HepG2 (cell line): ENCODE results near the gene HES3. TPM values are rescaled to one million over a fixed set of nuclear protein-coding genes. Genes with fewer than 3 reads are reported as not detected.

Experiments used
- ATAC-seq: fragments of 200-7000 bp; cut with Tn5 transposase; 3 replicates; pipeline ENCODE4 v1.9.1; 2020; ENCODE audit warnings: mild to moderate bottlenecking, moderate library complexity
- BruUV-seq: library from RNA; stranded (reverse); fragments of 400-500 nt; replicated peaks from 2 replicates; lab custom pipeline; 2021; lab: Mats Ljungman, UMichigan
- CTCF ChIA-PET: fragments of 300-600 bp; formaldehyde crosslinking; extraction: SDS; loops from one replicate; lab custom pipeline; 2021; ENCODE audit warnings: low total read pairs, inconsistent platforms, low intra/inter-chr PET ratio; lab: Yijun Ruan, JAX
- POLR2A ChIA-PET: fragments of 350-600 bp; sonication (Branson Sonifier 250); formaldehyde crosslinking; loops from one replicate; lab custom pipeline; 2020; ENCODE audit warnings: antibody characterized with exemption, inconsistent platforms; lab: Yijun Ruan, JAX
- DNase-seq: peaks from one replicate; pipeline ENCODE4 v3.0.0-alpha.2; 2015; ENCODE audit warnings: low spot score
- FAIRE-seq: peaks from 3 replicates; lab custom pipeline; 2011; peaks lifted over from hg19 to GRCh38; lab: Jason Lieb, UNC
- H2AFZ ChIP-seq: one replicate; pipeline ENCODE4 v1.6.1; 2011; ENCODE audit warnings: low read length, inconsistent platforms
- H3K27ac ChIP-seq: fragments of 300-600 bp; 3 replicates; pipeline ENCODE4 v1.8.0; 2011; ENCODE audit warnings: mixed run types, mild to moderate bottlenecking, mixed read lengths, low read length, inconsistent platforms; ENCODE audit not compliant: insufficient read depth; ENCODE audit errors: extremely low read length
- H3K27me3 ChIP-seq, 2 experiments: fragments of 200-600 bp in 1 of 2; 2 replicates in 1 of 2; 3 replicates in 1 of 2; pipeline versions ENCODE4 v1.6.0 to v1.8.0; 2011; ENCODE audit warnings: low read length in 2 of 2, mild to moderate bottlenecking in 2 of 2, moderate library complexity in 2 of 2, inconsistent platforms in 1 of 2; ENCODE audit not compliant: insufficient read depth in 2 of 2, control insufficient read depth in 1 of 2
- H3K36me3 ChIP-seq, 2 experiments: fragments of 200-600 bp in 1 of 2; replicated peaks in 1 of 2; 2 replicates in 1 of 2; 3 replicates in 1 of 2; pipeline versions ENCODE4 v1.5.1 to v1.8.0; 2011; ENCODE audit warnings: low read length in 2 of 2, inconsistent platforms in 1 of 2; ENCODE audit not compliant: insufficient read depth in 2 of 2, control insufficient read depth in 1 of 2
- H3K4me1 ChIP-seq: 2 replicates; pipeline ENCODE4 v1.5.1; 2012; ENCODE audit warnings: low read length, inconsistent platforms; ENCODE audit not compliant: insufficient read depth
- H3K4me2 ChIP-seq: 2 replicates; pipeline ENCODE4 v1.6.0; 2011; ENCODE audit warnings: low read depth, low read length, inconsistent platforms
- H3K4me3 ChIP-seq, 3 experiments: fragments of 200-600 bp in 1 of 3; sonication (generic), shearing (Covaris generic) in 1 of 3; replicated peaks in 1 of 3; 2 replicates each; pipeline ENCODE4 v1.5.1; 2011 to 2016; ENCODE audit warnings: low read length in 3 of 3, inconsistent platforms in 2 of 3, low read depth in 2 of 3, mild to moderate bottlenecking in 2 of 3, control low read depth in 1 of 3, mixed read lengths in 1 of 3; ENCODE audit not compliant: insufficient read depth in 1 of 3
- H3K79me2 ChIP-seq: one replicate; pipeline ENCODE4 v1.6.1; 2011; ENCODE audit warnings: low read length, inconsistent platforms; ENCODE audit not compliant: insufficient read depth
- H3K9ac ChIP-seq: 2 replicates; pipeline ENCODE4 v1.6.0; 2011; ENCODE audit warnings: mild to moderate bottlenecking, low read depth, low read length, inconsistent platforms; ENCODE audit not compliant: insufficient read depth
- H3K9me3 ChIP-seq: 2 replicates; pipeline ENCODE4 v1.5.1; 2012; ENCODE audit warnings: mild to moderate bottlenecking, low read length
- H4K20me1 ChIP-seq: 2 replicates; pipeline ENCODE4 v1.6.0; 2011; ENCODE audit warnings: inconsistent platforms, mild to moderate bottlenecking, low read length, moderate library complexity; ENCODE audit not compliant: insufficient read depth
- ATF6 ChIP-seq: sonication (generic); formaldehyde crosslinking; conservative IDR thresholded peaks from 2 replicates; pipeline ENCODE4 v1.4.0; 2020; ENCODE audit warnings: missing genetic modification reagents
- ELF1 ChIP-seq: sonication (generic); formaldehyde crosslinking; IDR thresholded peaks from 2 replicates; pipeline ENCODE4 v1.4.0; 2020; ENCODE audit warnings: missing genetic modification reagents
- KLF12 ChIP-seq: sonication (generic); formaldehyde crosslinking; IDR thresholded peaks from 2 replicates; pipeline ENCODE4 v1.4.0; 2020; ENCODE audit warnings: missing genetic modification reagents, borderline replicate concordance
- NCOA2 ChIP-seq: sonication (generic); formaldehyde crosslinking; IDR thresholded peaks from 2 replicates; pipeline ENCODE4 v1.8.0; 2022; ENCODE audit warnings: inconsistent platforms
- NR2F6 ChIP-seq, 2 experiments: IDR thresholded peaks; 2 replicates each; pipeline ENCODE4 v1.6.1; 2016; ENCODE audit warnings: antibody characterized with exemption in 1 of 2, mild to moderate bottlenecking in 1 of 2
- POLR2A ChIP-seq, 2 experiments: IDR thresholded peaks; 2 replicates each; pipeline ENCODE4 v1.6.1; 2011; ENCODE audit warnings: low read depth in 2 of 2, low read length in 2 of 2, mild to moderate bottlenecking in 1 of 2, moderate library complexity in 1 of 2; ENCODE audit not compliant: insufficient read depth in 1 of 2
- RBFOX2 ChIP-seq: fragments of 200-400 bp; formaldehyde crosslinking; IDR thresholded peaks from 2 replicates; pipeline ENCODE4 v1.6.1; 2017; ENCODE audit warnings: low read depth, mild to moderate bottlenecking, low read length
- ZNF556 ChIP-seq: sonication (generic); formaldehyde crosslinking; IDR thresholded peaks from 2 replicates; pipeline ENCODE4 v1.4.0; 2020; ENCODE audit warnings: mild to moderate bottlenecking, missing genetic modification reagents, borderline replicate concordance
- WGBS: methylation state at CpG from one replicate; pipeline ENCODE4 v1.1.6; 2017; ENCODE audit warnings: low lambda C conversion rate; 5-methylcytosine and 5-hydroxymethylcytosine counted together
- in situ Hi-C: cut with HindIII; loops from 2 replicates; pipeline ENCODE4 v1.10.0; 2017; ENCODE audit warnings: low pct_unique_long_range_greater_than_20kb; ENCODE audit not compliant: extremely low pct_ligation_motif_present
- intact Hi-C: fragments of 100-400 bp; cut with micrococcal nuclease; formaldehyde crosslinking; loops from one replicate; pipeline ENCODE4 v1.10.0; 2022; ENCODE audit not compliant: unreplicated experiment
- polyA plus RNA-seq, 8 experiments: library from polyadenylated mRNA; depleted of rRNA in 3 of 8; stranded (reverse) in 7 of 8; unstranded in 1 of 8; fragments of >200 nt; fragmentation: Illumina TruSeq in 4 of 8; extraction: Trizol in 4 of 8; gene quantifications; 2 replicates each; pipeline versions ENCODE4 v1.2.1 to v1.2.3, GENCODE V29; 2011 to 2016; ENCODE audit warnings: low read depth in 4 of 8, missing spikeins in 1 of 8, mixed read lengths in 1 of 8; ENCODE audit not compliant: insufficient read depth in 1 of 8
- total RNA-seq, 5 experiments: library from RNA; depleted of rRNA; stranded (reverse); fragments of >200 nt; fragmentation: Illumina TruSeq; extraction: Trizol; gene quantifications; 2 replicates each; pipeline ENCODE4 v1.2.3, GENCODE V29; 2016; ENCODE audit warnings: low read depth in 1 of 5

HES3 gene
- total and polyA plus RNA-seq, 2 of the 13 experiments (the other 11 are each of a cell fraction or from before 2014, with no cell fraction given), result not detected

- ATAC-seq, result no peak
- no peak for FAIRE-seq
- TF ChIP-seq ZNF556 (CRISPR knock-in tag) (no peak), KLF12 (no peak), NR2F6 (IDR thresholded peaks at IDR 0.05) (peak; percentile 20; the same call in 1 of the 2 replicates), NR2F6 (CRISPR knock-in tag; IDR thresholded peaks at IDR 0.05) (no peak; the same call in 1 of the 2 replicates), POLR2A (IDR thresholded peaks at IDR 0.05; ENCODE audit: insufficient read depth in 1 of 2, low read depth in 2 of 2, low read length in 2 of 2) (peak in 1 of 2 experiments; percentile 49; a peak in 1 of 4 replicates), ELF1 (no peak), NCOA2 (CRISPR knock-in tag) (0 out of 2 replicates have a peak, but pooled peaks have one; percentile 10), ATF6 (CRISPR knock-in tag) (no peak), RBFOX2 (0 out of 2 replicates have a peak, but pooled peaks have one; percentile 35)
- no TSS peak for BruUV-seq
- WGBS, result 25% methylated on average over 6 of the region's 6 CpGs
- Histone ChIP-seq H3K4me1 (peaks cover 51% of the 10 kb centered on the region), H3K27me3 (no peaks in the 10 kb centered on the region), H3K4me2 (peak overlapping the region; percentile 91), H3K9ac (peak overlapping the region; percentile 99), H4K20me1 (peaks cover 18% of the 10 kb centered on the region), H3K4me3 (peak overlapping the region; percentile 93 to 97 (median 94)), H3K9me3 (no peaks in the 10 kb centered on the region), H3K79me2 (peaks cover 54% of the 10 kb centered on the region), H2AFZ (no peak overlapping the region), H3K27ac (peak overlapping the region; percentile 82), H3K36me3 (peaks cover 14 to 39% of the 10 kb centered on the region in 2 experiments)
- POLR2A ChIA-PET, result interaction anchor here (0.6 to 2.6 kb wide), 2 partner anchors 13 to 185 kb away, joined by 3 to 6 read pairs; no protein-coding TSS in a partner anchor
- CTCF ChIA-PET, result no interaction called here
- intact Hi-C loops, result no loop called here
- DNase-seq, result no peak
- in situ Hi-C loops, result no loop called here
Measured at GRCh38 chr1:6197746-6198427, 46.1 kb upstream of the HES3 start.
